Left cardiac atrium (tissue), 4 donors: ENCODE results near the gene AQP12A. TPM values are rescaled to one million over a fixed set of nuclear protein-coding genes. Genes with fewer than 3 reads are reported as not detected.
A peak's percentile ranks its signal among the peaks of the same experiment; 100 is the strongest.
"Not testable (repeated sequence)": the region's sequence is repeated elsewhere in the genome, so short reads cannot be mapped to it uniquely, and the experiment has no call there.

Experiments
- ATAC-seq, 2 donors: fragments of 200-7000 bp; cut with Tn5 transposase; one replicate each; pipeline ENCODE4 v1.9.1; 2020; ENCODE audit warnings: mild to moderate bottlenecking in 2 of 2, moderate library complexity in 2 of 2
- DNase-seq: peaks from one replicate; pipeline ENCODE4 v3.0.0-alpha.2; 2020
- intact Hi-C, 2 donors: fragments of 100-400 bp; cut with DNase I; formaldehyde crosslinking; loops; one replicate each; pipeline versions ENCODE4 v1.14.1 to v1.15.1; 2022 to 2023
- total RNA-seq, 2 donors: library from RNA; stranded (reverse); fragmentation: NEBNext Ultra II Directional; extraction: Animal tissue kit (Norgen Biotek cat#: 25700); gene quantifications; one replicate each; pipeline ENCODE4 v1.2.1, GENCODE V29; 2021
- donor health status: DM: no; HTN: yes; CAD: no.
- donor health status: DM: no; HTN: yes; CAD: no; lungs with severe emphysema.
- donor health status: DM: yes; HTN: yes; CAD: no.
- donor health status: Dilated cardiomyopathy.

AQP12A gene
- total RNA-seq, 2 donors from 2014 or later: not detected

GRCh38 chr2:240685771-240686371 lies 5.8 kb upstream of the AQP12A start:
- intact Hi-C loops: no loop called here
- DNase-seq (no peak), ATAC-seq (no peak)

- intact Hi-C loops: no loop called here
- DNase-seq (no peak), ATAC-seq (no peak)
These were observed 5.2 kb upstream of the AQP12A start for GRCh38 chr2:240686460-240686859.

DNA sequence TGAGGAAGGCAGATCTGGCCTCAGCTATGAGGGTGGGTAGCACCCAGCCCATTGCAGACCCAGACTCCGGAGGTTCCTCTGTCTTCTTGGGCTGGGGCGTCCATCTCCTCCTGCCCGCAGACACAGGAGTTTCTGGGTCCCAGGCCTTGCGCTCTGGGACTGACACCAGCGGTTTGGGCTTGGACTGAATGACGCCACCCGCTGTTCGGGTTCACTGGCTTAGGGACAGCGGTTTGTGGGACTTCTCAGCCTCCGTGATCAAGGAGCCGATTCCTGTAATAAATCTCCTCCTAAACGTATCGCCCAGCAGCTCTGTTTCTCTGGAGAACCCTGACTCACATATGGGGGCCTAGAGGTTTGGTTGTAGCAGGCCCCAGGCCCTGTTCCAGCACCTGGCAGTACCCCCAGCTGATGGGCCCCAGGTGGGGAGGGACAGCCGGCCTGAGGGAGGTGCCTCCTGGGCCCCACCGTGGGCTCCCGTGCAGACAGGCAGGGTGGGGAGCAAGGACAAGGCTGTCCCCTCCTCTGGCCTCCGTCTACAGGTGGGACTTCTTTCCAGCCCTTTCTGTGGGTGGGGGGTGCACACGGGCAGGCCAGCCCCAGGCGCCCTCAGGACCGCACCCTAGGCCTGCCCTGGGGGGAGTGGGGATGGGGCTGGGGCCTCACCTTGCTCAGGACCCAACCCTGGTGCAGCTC lies 4.5 kb upstream of the AQP12A start:
- no peak for DNase-seq
- ATAC-seq: no peak
- intact Hi-C loops: no loop called here

GRCh38 chr2:240687741-240688552 lies 3.7 kb upstream of the AQP12A start:
- intact Hi-C loops: no loop called here
- no peak for ATAC-seq
- no peak for DNase-seq

DNA sequence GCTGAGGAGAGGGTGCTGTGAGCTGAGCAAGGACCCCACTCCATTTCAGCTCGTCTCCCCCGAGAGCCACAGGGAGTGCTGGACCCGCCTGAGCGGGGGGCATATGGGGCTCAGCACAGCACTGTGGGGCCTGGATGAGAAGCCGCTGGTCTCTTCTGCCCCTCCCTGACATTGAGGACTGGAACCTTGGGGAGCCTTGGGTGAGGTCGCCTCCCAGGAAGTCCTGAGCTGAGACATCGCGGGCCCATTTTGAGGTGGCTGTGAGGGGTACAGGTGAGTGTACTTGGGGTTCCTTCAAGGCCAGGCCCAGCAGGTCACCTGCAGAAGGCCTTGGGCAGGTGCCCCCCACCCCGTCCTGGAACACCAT lies 3.1 kb upstream of the AQP12A start:
- intact Hi-C loops: no loop called here
- ATAC-seq: no peak
- no peak for DNase-seq

GRCh38 chr2:240689975-240690374 lies 1.7 kb upstream of the AQP12A start:
- intact Hi-C loops: no loop called here
- no peak for ATAC-seq

DNA sequence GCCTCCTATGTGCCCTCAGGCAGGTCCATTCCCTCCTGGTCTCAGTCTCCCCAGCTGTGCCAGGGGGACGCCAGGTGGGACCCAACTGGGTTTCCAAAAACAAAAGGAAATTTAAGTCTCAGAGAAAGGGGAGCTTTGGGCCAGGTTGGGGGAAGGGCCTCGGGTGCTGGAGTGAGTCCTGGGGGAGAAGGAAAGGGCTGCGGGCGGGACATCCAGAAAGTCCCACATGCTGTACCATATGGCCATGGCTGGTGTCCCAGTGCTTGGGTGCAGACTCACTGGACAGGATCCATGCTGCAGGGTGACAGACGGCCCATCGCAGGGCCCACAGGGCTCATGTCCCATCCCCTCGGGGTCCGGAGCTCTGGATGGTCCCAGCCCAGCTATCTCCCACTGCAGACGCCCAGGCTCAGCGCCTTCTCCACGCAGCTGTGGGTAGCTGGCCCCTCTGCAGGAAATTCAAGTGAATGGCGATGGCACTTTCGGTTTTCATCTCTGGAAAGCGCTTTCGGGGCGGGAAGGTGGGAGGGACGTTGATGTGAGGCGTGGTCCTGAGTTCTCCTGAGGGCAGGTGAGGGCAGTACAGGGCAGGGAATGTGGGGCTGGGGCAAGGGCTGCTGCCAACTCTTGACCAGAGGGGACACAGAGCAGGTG lies 1.1 kb upstream of the AQP12A start:
- DNase-seq, intact Hi-C loops, ATAC-seq: not testable (repeated sequence)

More at GRCh38 chr2:240689975-240690374, 1.7 kb upstream of the AQP12A start:
- DNase-seq: no peak

- ATAC-seq, intact Hi-C loops, DNase-seq: not testable (repeated sequence)
These were observed 615 bp upstream of the AQP12A start for GRCh38 chr2:240691075-240691427.

DNA sequence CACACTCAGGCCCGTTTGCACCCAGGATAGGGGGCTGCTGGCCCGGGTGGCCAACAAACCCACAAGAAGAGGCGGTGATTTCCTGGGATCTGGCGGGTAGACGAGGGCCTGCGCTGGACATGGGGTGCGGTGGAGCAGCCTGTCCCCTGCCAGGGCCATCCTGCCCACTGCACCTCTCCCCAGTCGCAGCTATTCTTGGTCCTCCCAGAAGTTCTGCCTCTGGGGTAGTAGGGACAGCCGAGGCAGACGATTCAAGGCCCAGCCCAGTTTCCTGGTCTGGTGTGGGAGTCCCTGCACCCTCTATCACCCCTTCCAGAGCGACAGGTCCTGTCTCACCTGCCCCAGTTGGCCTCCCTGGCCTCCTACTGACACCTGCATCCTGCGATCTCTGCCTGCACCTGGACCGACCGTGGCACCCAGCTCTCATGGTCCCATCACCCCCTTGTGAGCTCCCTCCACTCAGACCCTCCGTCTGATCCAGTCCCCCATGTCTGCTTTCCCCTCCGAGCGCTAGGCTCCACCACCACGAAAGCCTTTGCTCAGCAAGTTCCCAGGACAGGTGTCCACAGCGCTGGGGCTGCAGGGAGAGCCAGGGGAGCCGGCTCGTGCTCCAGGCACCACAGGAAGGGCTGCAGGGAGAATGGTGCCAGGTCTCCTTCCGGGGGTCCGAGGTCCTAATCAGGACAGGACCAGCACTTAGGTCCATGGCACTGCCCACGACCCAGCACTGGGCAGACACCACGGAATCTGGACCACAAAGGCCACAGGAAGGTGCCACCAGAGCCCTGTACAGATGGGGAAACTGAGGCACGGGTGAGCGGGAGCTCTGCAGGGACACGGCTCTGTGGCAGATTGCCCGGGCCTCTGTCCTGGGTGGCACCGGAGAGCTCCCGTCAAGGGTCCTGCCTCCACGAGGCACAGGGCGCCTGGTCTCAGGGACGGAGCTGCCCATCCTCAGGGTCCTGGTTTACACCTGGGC lies 1.2 kb downstream of the AQP12A start:
- intact Hi-C loops, DNase-seq: not testable (repeated sequence)
- peak in 1 of 2 donors; percentile 8 for ATAC-seq

DNA sequence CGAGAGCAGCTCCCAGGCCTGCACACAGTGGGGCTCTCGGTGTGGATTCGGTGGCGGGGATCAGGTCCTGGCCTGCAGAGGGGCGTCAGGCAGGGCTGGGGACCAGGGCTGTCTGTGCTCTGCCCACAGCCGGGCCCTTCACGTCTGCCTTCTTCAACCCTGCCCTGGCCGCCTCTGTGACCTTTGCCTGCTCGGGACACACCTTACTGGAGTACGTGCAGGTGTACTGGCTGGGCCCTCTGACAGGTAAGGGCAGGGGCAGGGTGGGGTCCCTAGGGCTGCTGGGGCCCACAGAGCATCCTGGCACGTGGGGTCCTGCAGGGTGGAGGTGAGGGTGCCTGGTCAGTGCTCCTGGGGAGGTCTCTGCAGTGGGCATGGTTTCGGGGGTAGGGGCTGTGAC lies 2.6 kb downstream of the AQP12A start:
- intact Hi-C loops, ATAC-seq, DNase-seq: not testable (repeated sequence)

- DNase-seq, ATAC-seq, intact Hi-C loops: not testable (repeated sequence)
These were observed 3.9 kb downstream of the AQP12A start for GRCh38 chr2:240695593-240695992.

DNA sequence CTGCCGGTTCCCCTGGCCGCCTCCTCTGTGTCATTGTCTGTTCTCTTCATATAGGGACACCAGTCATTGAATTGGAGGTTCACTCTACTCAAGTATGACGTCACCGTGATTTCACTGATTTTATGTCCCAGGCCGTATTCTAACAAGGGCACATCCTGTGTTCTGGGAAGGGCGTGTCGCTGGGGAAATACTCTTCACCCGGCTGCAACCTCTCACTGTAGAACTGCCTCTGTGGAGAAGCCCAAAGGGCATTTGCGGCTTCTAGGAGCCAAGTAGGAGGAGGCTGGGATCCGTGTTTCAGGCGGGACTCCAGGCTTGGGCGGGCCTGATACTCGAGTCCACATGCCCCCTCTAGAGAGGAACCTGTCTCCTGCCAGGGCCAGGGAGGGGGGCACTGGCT lies 4.8 kb downstream of the AQP12A start:
- ATAC-seq, DNase-seq, intact Hi-C loops: not testable (repeated sequence)

GRCh38 chr2:240698852-240699561 lies 7.3 kb downstream of the AQP12A start:
- intact Hi-C loops: not testable (repeated sequence)
- peak; percentile 10 for DNase-seq
- ATAC-seq: peak; percentile 35 to 39

- peak; percentile 3 for DNase-seq
- intact Hi-C loops: loop anchor here (5.0 to 10.0 kb wide), 2 partner anchors 185 to 188 kb away; no protein-coding TSS in a partner anchor
- ATAC-seq: not testable (repeated sequence)
These were observed 8.2 kb downstream of the AQP12A start for GRCh38 chr2:240699835-240700234.

DNA sequence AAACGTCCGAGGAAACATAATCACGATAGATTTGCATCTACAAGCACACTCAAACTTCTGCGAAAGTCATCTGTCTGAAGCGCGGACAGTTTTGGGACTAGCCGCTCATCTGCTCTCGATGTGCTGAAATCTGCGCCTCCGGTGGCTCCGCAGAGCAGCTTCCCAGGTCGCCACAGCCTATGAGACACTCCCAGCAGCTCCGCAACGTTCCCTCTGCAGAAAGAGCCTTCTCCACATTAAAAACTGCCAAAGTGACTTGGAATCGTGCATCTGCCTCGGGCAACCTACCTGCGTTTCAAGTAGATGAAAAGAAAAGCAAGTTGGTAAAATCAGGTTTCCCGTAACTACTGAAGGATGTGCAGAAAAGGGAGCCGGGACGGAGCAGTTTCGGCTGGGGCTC lies 8.9 kb downstream of the AQP12A start:
- intact Hi-C loops: loop anchor here (5.0 to 10.0 kb wide), 2 partner anchors 186 to 188 kb away; no protein-coding TSS in a partner anchor
- peak; percentile 3 for DNase-seq
- not testable (repeated sequence) for ATAC-seq

GRCh38 chr2:240701091-240701735 lies 9.5 kb downstream of the AQP12A start:
- DNase-seq (peak; percentile 5), ATAC-seq (no peak)
- intact Hi-C loops: loop anchor here (5.0 to 10.0 kb wide), 2 partner anchors 186 to 189 kb away; no protein-coding TSS in a partner anchor
